Fibroblast of lung (primary cell): ENCODE results near the gene NXPH1. TPM values are rescaled to one million over a fixed set of nuclear protein-coding genes. Genes with fewer than 3 reads are reported as not detected.

Experiments used
- DNase-seq, 2 donors: peaks; one replicate each; pipeline versions ENCODE4 v3.0.0 to v3.0.0-alpha.2; 2010; ENCODE audit warnings: low read depth in 2 of 2
- H2AFZ ChIP-seq: 2 replicates; pipeline ENCODE4 v1.5.1; 2012; ENCODE audit warnings: low read length, control low read depth, inconsistent platforms
- H3K27ac ChIP-seq: 2 replicates; pipeline ENCODE4 v1.5.1; 2011; ENCODE audit warnings: low read length, control low read depth; ENCODE audit not compliant: insufficient read depth
- H3K27me3 ChIP-seq: 2 replicates; pipeline ENCODE4 v1.5.1; 2011; ENCODE audit warnings: mild to moderate bottlenecking, low read length; ENCODE audit not compliant: control insufficient read depth, insufficient read depth
- H3K36me3 ChIP-seq: 2 replicates; pipeline ENCODE4 v1.5.1; 2011; ENCODE audit warnings: low read length; ENCODE audit not compliant: control insufficient read depth, insufficient read depth
- H3K4me1 ChIP-seq: 2 replicates; pipeline ENCODE4 v1.5.1; 2011; ENCODE audit warnings: low read length; ENCODE audit not compliant: control insufficient read depth, insufficient read depth; ENCODE audit errors: extremely low read depth
- H3K4me2 ChIP-seq: 2 replicates; pipeline ENCODE4 v1.5.1; 2011; ENCODE audit warnings: low read length, control low read depth; ENCODE audit not compliant: insufficient read depth; ENCODE audit errors: extremely low read depth
- H3K4me3 ChIP-seq, 4 experiments: fragments of 200-600 bp in 1 of 4; sonication (generic) in 1 of 4; replicated peaks in 1 of 4; 2 replicates each; pipeline ENCODE4 v1.5.1; 2011 to 2016; ENCODE audit warnings: low read length in 4 of 4, low read depth in 3 of 4, mild to moderate bottlenecking in 3 of 4, control low read depth in 2 of 4, inconsistent platforms in 1 of 4, mixed read lengths in 1 of 4; ENCODE audit not compliant: insufficient read depth in 1 of 4; ENCODE audit errors: control extremely low read depth in 1 of 4
- H3K79me2 ChIP-seq: 2 replicates; pipeline ENCODE4 v1.5.1; 2012; ENCODE audit warnings: mild to moderate bottlenecking, low read length, inconsistent platforms; ENCODE audit not compliant: control insufficient read depth, insufficient read depth
- H3K9ac ChIP-seq: 2 replicates; pipeline ENCODE4 v1.5.1; 2011; ENCODE audit warnings: mild to moderate bottlenecking, low read length, control low read depth; ENCODE audit not compliant: insufficient read depth
- H3K9me3 ChIP-seq: 2 replicates; pipeline ENCODE4 v1.5.1; 2012; ENCODE audit warnings: low read depth, low read length; ENCODE audit not compliant: control insufficient read depth, insufficient read depth
- H4K20me1 ChIP-seq: 2 replicates; pipeline ENCODE4 v1.5.1; 2011; ENCODE audit warnings: low read length; ENCODE audit not compliant: control insufficient read depth, insufficient read depth; ENCODE audit errors: extremely low read depth
- CTCF ChIP-seq, 2 donors: IDR thresholded peaks in 1 of 2; conservative IDR thresholded peaks in 1 of 2; 1 replicate in 1 of 2; 2 replicates in 1 of 2; pipeline ENCODE4 v1.5.1; 2011 to 2012; ENCODE audit warnings: low read length in 2 of 2, control low read depth in 1 of 2, inconsistent platforms in 1 of 2, low read depth in 1 of 2, mild to moderate bottlenecking in 1 of 2
- EZH2 ChIP-seq: IDR thresholded peaks from 2 replicates; pipeline ENCODE4 v1.5.1; 2012; ENCODE audit warnings: low read length, control low read depth, mild to moderate bottlenecking; ENCODE audit errors: missing control alignments
- polyA plus RNA-seq, 2 donors: library from polyadenylated mRNA; depleted of rRNA in 1 of 2; stranded (reverse) in 1 of 2; unstranded in 1 of 2; fragments of >200 nt; gene quantifications; 2 replicates each; pipeline ENCODE4 v1.2.1, GENCODE V29; 2011 to 2012; ENCODE audit warnings: missing spikeins in 1 of 2
- total RNA-seq: library from RNA; depleted of rRNA; stranded (reverse); fragments of >200 nt; gene quantifications from 2 replicates; pipeline ENCODE4 v1.2.1, GENCODE V29; 2014

NXPH1 gene
- total and polyA plus RNA-seq, 2 donors (not counting 1 experiment from before 2014, with no cell fraction given), result not detected

DNA sequence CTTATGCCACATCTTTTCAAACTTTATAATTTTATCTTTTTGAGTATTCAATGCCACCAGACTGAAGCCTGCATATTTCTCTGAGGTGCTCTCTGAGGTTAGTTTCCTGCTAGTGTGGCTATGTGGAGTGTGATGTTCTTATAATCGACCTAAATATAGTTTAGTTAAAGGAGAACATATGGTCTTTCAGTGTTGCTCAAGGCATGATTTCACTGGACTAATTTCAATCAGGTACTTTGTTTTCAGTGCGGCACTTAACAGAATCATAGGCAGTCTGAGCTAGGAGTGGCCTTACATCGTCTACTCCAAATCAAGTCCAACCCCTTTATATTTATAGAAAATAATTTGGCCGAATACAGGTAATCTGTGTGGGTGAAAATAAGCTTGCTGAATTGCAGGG is 134.2 kb downstream of the NXPH1 start:
- no peak overlapping the region for H3K9ac ChIP-seq
- no peaks in the 10 kb centered on the region for H3K4me1 ChIP-seq
- H3K9me3 ChIP-seq, result no peaks in the 10 kb centered on the region
- H4K20me1 ChIP-seq, result no peaks in the 10 kb centered on the region
- no peaks in the 10 kb centered on the region for H3K27me3 ChIP-seq
- no peaks in the 10 kb centered on the region for H3K36me3 ChIP-seq
- no peak overlapping the region for H3K27ac ChIP-seq
- no peaks in the 10 kb centered on the region for H3K79me2 ChIP-seq
- no peak overlapping the region for H2AFZ ChIP-seq
- TF ChIP-seq EZH2 (no peak), CTCF (conservative IDR thresholded peaks at IDR 0.05 in 1 of 2, IDR thresholded peaks at IDR 0.05 in 1 of 2; ENCODE audit: low read depth in 1 of 2, low read length in 2 of 2) (no peak)
- DNase-seq, result no peak
- no peak overlapping the region for H3K4me2 ChIP-seq
- no peak overlapping the region for H3K4me3 ChIP-seq

DNA sequence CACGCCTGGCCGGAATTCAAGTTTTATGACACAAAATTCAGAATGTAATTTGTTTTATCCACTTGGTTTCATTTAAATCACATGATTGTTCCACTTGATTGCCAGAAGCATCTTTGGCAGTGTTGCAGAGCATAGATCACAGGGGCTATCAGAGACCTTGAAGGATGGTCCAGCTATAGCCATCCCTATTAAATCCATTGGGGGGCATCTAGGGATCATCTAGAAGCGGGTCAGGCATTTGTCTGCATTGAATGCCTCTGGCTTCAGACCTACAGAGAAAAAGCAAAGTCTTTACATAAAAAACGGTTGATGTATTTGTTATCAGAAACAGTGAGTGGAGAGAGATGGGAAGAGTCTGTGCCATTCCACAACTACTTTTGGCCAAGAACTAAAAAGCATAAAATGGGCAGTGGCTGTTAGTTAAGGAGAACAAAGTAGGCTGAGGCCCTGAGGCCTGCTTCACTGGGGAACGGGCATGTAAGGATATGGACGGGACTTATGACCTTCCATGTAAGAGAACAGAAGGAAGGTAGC is 146.3 kb downstream of the NXPH1 start:
- no peak overlapping the region for H3K4me3 ChIP-seq
- H3K79me2 ChIP-seq, result no peaks in the 10 kb centered on the region
- no peaks in the 10 kb centered on the region for H3K27me3 ChIP-seq
- no peak for DNase-seq
- H3K9me3 ChIP-seq, result no peaks in the 10 kb centered on the region
- no peaks in the 10 kb centered on the region for H3K36me3 ChIP-seq
- H3K9ac ChIP-seq, result no peak overlapping the region
- H3K4me2 ChIP-seq, result no peak overlapping the region
- H2AFZ ChIP-seq, result no peak overlapping the region
- no peak for TF ChIP-seq EZH2
- no peak for TF ChIP-seq CTCF (conservative IDR thresholded peaks at IDR 0.05 in 1 of 2, IDR thresholded peaks at IDR 0.05 in 1 of 2; ENCODE audit: low read depth in 1 of 2, low read length in 2 of 2)
- H3K4me1 ChIP-seq, result no peaks in the 10 kb centered on the region
- no peak overlapping the region for H3K27ac ChIP-seq
- H4K20me1 ChIP-seq, result no peaks in the 10 kb centered on the region

- Histone ChIP-seq H3K27ac (no peak overlapping the region), H3K79me2 (no peaks in the 10 kb centered on the region), H3K4me1 (no peaks in the 10 kb centered on the region), H2AFZ (no peak overlapping the region), H4K20me1 (no peaks in the 10 kb centered on the region), H3K9me3 (no peaks in the 10 kb centered on the region), H3K27me3 (no peaks in the 10 kb centered on the region), H3K4me3 (no peak overlapping the region), H3K9ac (no peak overlapping the region), H3K4me2 (no peak overlapping the region), H3K36me3 (no peaks in the 10 kb centered on the region)
- no peak for DNase-seq
- TF ChIP-seq EZH2 (no peak), CTCF (conservative IDR thresholded peaks at IDR 0.05 in 1 of 2, IDR thresholded peaks at IDR 0.05 in 1 of 2; ENCODE audit: low read depth in 1 of 2, low read length in 2 of 2) (no peak)
Observed at GRCh38 chr7:8581842-8582241, 148.4 kb downstream of the NXPH1 start.
